GM21786 (cell line): ENCODE data around the gene ADPRH.
A peak's percentile ranks its signal among the peaks of the same experiment; 100 is the strongest.
"Not testable (repeated sequence)": the region's sequence is repeated elsewhere in the genome, so short reads cannot be mapped to it uniquely, and the experiment has no call there.

Experiments used
- ATAC-seq: cut with Tn5 transposase; IDR thresholded peaks from one replicate; pipeline ENCODE4 v1.9.1; 2021; ENCODE audit not compliant: unreplicated experiment

The ADPRH gene

DNA sequence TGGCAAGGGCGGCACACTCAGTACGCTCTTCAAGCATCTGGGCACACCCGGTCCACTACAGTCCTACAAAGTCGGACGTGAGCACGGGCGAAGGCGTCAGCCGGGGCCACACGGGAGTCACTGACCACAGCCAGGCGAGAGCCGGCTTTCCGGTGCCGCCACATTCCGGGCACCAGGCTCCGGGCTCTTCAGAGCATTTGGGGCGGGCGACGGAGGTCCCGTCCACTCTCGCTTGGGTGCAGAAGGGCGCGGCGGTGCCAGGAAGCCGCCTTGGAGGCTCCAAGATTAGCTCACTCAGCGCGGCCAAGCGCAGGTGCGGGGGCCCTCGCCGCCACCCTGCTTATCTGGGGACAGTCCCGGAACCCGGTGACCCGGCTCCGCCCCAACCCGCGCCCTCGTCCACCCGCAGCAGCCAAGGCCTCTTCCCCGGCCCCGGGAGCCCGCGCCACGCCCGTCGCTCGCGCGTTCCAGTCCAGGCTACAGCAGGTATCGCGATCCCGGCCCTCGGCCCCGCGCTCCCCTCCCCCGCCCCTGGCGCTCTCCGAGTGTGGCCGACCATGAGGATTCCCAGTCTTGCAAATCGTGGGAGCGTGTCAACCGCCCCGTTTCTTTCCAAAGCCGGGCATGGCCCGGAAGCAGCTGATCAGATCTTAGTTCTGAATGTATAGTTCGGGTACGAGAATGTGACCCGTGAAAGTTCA, at the start of gene ADPRH:
Gene ADPRH (plus strand): TSS at position 127 of the 701 bp plus-strand sequence. CDS start 2,678 bp downstream, outside the sequence.
- peak; percentile 66 for ATAC-seq

DNA sequence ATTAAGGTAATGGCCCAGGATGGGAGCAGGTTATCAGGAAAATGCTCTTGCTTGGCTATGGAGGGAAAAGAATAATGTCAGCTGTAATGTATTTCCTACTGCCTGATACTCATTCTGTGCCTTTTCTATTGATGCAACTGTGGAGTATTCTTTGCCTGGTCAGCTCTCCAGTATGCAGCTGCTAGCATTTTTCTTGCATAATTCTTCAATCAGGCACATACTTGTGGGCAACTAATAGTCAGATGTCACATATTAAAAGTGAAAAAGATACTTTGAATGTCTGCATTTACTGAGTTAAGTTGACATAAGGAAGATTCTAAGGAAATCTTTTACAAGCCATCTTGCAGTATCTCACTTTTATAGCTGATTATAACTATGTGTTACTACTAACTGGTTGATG, 49.4 kb upstream of the ADPRH start:
- ATAC-seq: no peak

- no peak for ATAC-seq
Observed at GRCh38 chr3:119530456-119530855, 48.8 kb upstream of the ADPRH start.

- no peak for ATAC-seq
Observed at GRCh38 chr3:119531151-119531550, 48.1 kb upstream of the ADPRH start.

- ATAC-seq: no peak
Observed at GRCh38 chr3:119534296-119534695, 45.0 kb upstream of the ADPRH start.

DNA sequence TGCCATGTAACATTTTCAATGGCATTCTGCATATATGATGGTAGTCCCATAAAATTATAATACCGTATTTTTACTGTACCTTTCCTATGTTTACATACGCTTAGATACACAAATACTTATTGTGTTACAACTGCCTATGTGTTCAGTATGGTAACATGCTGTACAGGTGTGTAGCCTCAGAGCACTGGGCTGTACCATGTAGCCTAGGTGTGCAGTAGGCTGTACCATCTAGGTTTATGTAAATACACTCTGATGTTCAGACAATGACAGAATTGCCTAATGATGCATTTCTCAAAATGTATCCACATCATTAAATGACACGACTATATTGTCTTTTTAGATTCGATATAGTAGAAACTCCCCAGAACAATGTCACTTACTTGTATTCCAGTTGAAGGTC, 42.5 kb upstream of the ADPRH start:
- no peak for ATAC-seq

- ATAC-seq: no peak
Observed at GRCh38 chr3:119538772-119539171, 40.5 kb upstream of the ADPRH start.

GRCh38 chr3:119541547-119541946, 37.7 kb upstream of the ADPRH start:
- ATAC-seq: no peak

GRCh38 chr3:119542168-119542767, 37.0 kb upstream of the ADPRH start:
- no peak for ATAC-seq

DNA sequence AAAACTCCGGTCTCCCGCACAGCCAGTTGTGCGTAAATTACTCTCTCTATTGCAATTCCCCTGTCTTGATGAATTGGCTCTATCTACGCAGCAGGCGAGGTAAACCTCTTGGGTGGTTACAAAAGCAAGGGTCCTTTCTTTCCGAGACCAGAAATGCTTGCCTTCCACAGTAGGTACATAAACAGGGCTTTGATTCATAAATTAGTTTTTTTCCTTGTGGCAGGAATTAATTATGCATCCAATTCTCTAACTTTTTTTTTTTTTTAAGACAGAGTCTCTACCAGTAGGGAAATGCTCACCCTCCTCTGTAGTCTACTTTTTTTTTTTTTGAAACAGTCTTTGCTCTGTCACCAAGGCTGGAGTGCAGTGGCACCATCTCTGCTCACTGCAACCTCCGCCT, 36.1 kb upstream of the ADPRH start:
- no peak for ATAC-seq

DNA sequence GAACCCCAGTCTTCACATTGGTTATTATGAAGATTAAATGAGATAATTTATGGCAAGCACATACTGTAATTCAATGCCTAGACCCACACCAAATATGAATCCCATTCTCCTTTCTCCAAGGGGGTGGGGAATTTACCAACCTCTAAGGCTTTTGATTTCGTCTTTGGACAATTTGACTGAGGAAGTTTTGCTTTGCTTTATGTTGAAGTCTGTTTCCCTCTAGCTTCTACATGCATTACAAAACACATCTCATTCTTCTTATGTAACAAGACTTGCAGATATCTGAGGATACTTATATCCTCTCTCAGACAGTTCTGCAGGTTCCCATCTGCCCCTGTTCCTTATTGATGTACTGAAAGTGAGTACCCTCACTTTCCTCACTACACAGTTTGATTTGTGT, 32.1 kb upstream of the ADPRH start:
- ATAC-seq: no peak

DNA sequence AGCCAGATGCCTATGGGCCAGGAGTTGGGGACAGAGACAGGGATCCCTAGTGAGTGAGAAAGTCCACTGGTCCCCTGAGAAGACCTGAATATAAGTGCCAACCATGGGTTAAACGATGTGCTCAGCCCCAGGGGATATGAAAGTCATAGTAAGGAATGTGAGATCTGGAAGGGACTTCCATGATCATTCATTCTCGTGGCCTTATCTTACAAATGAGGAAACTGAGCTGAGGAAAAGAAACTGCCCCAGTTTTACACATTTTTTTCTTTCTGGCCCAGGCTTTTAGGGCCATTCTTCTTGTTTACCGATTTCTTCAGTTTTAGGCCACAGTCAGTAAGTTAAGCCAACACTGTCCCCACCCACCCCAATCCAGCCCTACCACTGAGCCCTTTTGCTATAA, 31.0 kb upstream of the ADPRH start:
- ATAC-seq: no peak

GRCh38 chr3:119550192-119550910, 28.9 kb upstream of the ADPRH start:
- ATAC-seq: peak; percentile 32

DNA sequence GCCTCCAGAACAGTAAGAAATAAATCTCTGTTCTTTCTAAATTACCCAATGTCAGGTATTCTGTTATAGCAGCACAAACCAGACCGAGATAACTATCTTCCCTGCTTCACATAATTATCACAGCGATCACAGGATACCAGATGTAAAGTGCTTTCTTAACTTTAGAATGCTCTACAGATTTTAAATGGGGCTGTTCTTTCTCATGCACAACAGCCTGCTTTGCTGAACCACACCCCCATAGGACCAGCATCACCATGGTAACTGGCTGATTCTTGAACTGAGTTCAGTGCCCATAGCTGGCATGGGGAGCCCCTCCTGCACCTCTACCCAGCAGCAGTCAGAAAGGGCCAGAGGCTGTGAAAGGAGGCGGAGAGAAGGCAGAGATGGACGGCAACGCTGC, 27.7 kb upstream of the ADPRH start:
- ATAC-seq: no peak

DNA sequence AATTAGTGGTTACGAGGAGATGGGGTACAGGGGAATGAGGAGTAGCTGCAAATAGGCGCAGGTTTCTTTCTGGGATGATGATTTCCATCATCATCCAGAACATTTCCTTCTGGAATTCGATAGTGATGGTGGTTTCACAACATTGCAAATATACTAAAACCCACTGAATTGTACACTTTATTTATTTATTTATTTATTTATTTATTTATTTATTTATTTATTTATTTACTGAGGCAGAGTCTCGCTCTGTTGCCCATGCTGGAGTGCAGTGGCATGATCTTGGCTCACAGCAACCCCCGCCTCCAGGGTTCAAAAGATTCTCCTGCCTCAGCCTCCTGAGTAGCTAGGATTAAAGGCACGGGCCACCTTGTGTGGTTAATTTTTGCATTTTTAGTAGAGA, 26.4 kb upstream of the ADPRH start:
- ATAC-seq: not testable (repeated sequence)

- no peak for ATAC-seq
Observed at GRCh38 chr3:119553823-119554415, 25.4 kb upstream of the ADPRH start.

DNA sequence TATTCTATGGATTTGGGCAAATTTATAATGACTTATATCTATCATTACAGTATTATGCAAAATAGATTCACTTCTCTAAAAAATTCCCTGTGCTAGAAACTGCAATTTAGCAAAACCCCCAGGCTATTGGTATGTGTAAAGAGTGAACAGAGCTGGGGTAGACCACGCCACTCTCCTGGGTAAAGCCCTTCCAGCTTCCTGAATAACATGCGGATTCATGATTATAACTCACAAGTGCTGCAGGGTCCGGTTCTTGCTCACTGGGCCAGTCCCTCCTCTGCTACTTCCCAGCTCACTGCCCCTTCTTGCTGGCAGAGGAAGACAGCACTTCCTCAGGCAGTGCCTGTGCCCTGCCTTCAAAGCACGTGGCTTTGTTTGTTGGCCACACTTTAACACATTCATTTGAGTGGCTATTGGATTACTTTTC, 24.0 kb upstream of the ADPRH start:
- no peak for ATAC-seq

DNA sequence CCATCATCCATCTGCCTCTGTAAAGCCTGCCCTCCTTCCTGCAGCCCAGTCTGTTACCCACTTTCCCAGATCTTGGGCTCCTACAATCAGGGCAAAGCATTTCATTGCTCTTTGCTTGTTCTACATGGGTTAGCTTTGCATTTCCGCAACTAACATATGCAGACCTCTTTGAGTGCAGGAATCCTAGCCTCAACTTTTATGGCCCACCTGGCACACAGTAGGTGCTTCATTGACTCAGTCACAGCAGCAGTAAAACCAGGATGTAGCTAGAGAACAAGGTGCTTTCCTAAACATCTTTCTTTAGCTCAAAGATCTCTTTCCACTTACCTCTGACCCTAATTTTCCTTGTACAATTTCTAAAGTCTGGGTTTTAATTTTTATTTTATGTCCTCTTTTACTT, 23.4 kb upstream of the ADPRH start:
- ATAC-seq: no peak

DNA sequence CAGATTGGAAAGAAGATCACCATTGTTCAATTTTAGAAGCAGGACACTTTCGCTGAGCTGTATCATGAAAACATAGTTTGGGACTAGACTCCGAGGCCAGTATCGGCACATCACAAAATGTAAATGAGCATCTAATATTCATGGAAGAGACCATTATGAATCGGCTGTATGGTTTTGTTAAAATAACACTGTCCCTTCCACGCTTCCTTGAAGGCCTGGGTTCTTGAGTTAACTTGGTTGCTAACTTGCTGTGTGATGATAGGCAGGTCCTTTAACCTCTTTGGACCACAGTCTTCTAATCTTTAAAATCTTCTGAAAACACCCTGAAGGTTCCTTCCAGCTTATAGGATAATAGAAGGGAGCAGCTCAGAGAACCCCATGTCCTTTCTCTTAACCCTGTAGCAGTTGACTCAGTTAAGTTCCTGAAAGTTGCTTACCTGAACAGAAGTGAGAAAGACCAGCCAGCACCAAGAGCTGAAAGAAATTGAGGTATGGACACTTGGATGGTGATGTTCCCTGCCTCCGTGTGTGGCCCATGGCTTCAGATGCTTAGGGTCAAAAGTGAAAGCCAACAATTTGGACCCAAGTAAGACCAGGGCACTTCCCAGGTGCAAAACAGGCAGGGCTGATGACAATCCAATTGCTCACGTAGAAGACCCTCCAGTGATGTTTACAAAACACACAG, 22.0 kb upstream of the ADPRH start:
- no peak for ATAC-seq

- no peak for ATAC-seq
Observed at GRCh38 chr3:119557877-119558269, 21.4 kb upstream of the ADPRH start.

DNA sequence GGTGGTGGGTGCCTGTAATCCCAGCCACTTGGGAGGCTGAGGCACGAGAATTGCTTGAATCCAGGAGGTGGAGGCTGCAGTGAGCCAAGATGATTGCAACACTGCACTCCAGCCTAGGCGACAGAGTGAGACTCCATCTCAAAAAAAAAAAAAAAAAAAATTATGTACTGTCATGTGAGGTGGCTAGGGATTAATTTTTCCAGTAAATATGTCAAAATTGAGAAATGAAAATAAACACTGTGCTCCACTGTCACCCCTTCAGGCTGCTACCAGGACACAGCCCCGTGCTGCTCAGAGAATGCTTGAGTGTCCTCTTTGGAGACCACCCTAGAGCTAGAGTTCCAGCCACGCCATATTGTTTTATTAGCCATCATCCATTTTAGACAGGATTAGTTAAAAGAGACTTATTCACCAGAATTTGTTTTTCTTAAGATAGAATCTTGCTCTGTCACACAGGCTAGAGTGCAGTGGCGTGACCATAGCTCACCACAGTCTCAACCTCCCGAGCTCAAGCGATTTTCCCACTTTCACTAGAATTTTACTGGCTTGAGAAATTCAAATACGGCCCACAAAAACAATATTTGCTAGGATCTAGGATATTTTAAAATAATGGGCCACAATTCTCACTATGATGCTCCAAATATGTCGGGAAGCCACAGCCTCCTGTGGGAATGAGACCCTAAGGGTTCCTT, 20.5 kb upstream of the ADPRH start:
- no peak for ATAC-seq
